Kidney tubule cell (primary cell): ENCODE measurements around the gene PON1.

Experiments used
- DNase-seq: peaks from one replicate; pipeline ENCODE4 v3.0.0-alpha.2; 2018; ENCODE audit warnings: low spot score

The PON1 gene

DNA sequence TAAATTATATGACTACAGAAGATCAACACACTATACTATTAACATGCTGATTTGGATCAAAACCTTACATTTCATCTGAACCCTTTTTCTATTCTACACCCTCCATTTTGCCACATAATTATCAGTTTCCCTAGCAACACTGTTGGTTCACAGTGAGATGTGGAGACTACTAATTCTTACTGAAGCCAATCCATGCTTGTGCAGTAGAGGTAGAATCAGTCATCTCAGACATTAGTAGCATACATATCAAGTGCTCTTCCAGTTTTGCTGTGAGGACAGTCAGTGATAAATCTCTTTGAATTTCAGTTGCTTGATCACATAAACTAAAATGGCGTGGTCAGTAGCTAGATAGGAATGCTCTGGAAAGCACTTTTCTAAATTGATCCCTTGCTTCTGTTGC lies 70.3 kb downstream of the PON1 start:
- no peak for DNase-seq

DNA sequence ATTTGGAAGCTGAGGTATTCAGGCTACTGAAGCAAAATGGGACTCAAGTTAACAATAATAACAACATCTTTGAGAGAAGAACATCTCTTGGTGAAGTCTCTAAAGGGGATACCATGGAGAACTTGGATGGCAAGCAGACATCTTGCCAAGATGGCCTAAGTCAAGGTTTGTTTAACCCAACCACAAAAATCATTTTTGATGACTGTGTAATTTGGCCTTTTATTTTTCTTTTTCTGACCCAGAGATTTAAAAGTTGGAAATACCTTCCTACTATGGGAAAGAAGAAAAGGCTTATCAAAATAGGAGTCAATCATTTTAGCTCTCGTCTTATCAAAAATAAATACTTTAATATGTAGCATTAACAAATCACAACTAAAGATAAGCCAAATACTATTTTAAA lies 72.4 kb downstream of the PON1 start:
- DNase-seq: no peak

DNA sequence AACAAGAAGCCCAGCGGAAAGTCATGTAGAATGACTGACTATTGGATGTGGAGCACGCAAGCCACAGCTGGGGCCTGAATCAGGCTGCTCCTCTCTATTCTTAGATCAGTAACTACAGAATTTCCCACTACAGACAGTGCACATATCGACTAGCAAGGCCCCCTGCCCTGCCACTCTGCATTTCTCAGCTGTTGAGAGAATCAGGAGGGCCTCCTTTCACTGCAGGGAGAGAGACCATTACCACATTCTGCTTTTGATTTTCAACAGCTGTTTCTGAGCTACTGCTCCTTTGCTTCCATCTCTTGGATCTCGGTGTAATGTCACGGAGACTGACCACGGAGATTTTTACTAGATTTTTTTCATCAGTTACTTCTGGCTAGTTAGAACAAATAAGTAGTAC lies 73.8 kb downstream of the PON1 start:
- no peak for DNase-seq
